Stimulated activated CD8-positive, alpha-beta memory T cell treated with anti-CD3 and anti-CD28 coated beads, Interleukin-4, amount 100 ng/mL, for 1 hour (primary cell): ENCODE results near the gene HTRA3.

ENCODE experiments used
- DNase-seq, 2 donors: peaks; one replicate each; pipeline ENCODE4 v3.0.0-alpha.2; 2020; ENCODE audit warnings: low read depth in 2 of 2, low spot score in 1 of 2

HTRA3 gene

DNA sequence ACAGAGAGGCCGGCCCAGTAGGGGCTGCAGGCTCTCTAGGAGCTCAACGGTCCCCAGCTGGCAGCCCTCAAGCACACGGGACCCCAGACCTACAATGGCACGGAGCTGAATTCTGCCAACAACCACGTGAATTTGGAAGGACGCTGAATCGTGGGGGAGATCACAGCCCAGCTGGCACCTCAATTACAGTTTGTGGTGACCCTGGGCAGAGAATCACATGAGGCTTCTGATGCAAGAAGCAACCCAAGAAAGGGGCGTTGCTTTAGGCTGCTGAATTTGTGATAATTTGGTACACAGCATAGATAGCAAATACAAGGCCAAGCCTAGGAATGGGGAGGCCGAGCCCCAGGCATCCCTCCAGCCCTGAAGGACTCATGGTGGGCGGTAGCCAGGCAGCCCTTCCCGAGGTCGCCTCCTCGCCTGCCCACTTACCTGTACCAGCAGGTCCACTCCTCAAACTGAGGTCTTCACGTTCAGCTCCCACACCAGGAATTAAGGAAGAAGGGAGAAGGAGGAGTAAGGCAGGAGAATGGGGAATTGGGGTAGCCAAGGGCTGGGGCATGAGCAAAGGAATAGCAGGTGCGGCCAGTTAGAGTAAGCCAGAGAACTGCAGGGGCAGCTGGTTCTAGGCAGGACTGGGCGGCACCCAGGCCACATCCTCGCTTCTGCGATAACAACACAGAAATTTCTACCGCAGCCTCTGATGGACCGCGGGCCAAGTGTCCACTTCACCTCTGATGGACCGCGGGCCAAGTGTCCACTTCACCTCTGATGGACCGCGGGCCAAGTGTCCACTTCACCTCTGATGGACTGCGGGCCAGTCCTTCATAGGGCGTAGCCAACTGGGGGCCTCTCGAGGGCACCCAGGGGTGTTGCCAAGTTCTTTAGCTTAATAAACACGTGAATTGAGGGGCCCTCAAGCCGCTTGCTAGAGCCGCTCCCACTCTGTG, 23.4 kb upstream of the HTRA3 start:
- no peak for DNase-seq

- DNase-seq: no peak
Measured at GRCh38 chr4:8247047-8247930, 22.3 kb upstream of the HTRA3 start.

DNA sequence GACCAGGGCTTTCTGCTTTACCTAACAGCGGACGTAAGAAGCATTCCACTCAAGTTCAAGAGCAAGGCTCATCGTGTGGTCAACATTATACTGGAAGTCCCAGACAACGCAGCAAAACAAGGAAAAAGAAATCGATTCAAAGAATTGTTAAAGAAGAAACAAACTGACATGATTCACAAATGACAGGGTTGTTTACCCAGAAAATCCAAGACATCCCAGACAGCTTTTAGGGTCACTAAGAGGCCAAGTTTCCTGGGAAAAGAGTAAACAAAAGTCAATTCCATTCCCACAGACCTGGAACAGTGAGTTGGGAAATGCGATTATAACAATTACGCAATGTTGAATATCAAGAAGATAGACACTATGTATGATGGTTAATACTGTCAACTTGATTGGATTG, 21.5 kb upstream of the HTRA3 start:
- no peak for DNase-seq

- DNase-seq: no peak
Measured at GRCh38 chr4:8250227-8250626, 19.3 kb upstream of the HTRA3 start.

DNA sequence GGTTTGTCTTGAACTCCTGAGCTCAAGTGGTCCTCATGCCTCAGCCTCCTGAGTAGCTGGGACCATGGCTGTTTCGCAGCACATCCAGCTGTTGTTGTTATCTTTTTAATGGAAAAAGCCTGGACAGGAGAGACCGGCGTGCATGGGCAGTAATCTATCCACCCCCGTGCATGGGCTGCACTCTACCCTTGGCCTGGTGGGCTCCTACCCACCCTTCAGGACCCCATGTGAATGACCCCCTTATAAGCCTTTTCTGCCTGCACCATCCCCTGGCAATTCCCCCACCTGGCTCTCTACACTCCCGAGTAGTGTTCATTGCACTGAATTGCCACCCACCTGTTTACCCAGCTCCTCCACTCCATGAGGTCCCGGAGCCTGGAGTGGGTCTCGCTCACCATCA, 18.9 kb upstream of the HTRA3 start:
- no peak for DNase-seq

GRCh38 chr4:8251110-8251883, 18.3 kb upstream of the HTRA3 start:
- no peak for DNase-seq

- DNase-seq: no peak
Measured at GRCh38 chr4:8252301-8253173, 17.0 kb upstream of the HTRA3 start.

- DNase-seq: no peak
Measured at GRCh38 chr4:8254076-8254475, 15.5 kb upstream of the HTRA3 start.

DNA sequence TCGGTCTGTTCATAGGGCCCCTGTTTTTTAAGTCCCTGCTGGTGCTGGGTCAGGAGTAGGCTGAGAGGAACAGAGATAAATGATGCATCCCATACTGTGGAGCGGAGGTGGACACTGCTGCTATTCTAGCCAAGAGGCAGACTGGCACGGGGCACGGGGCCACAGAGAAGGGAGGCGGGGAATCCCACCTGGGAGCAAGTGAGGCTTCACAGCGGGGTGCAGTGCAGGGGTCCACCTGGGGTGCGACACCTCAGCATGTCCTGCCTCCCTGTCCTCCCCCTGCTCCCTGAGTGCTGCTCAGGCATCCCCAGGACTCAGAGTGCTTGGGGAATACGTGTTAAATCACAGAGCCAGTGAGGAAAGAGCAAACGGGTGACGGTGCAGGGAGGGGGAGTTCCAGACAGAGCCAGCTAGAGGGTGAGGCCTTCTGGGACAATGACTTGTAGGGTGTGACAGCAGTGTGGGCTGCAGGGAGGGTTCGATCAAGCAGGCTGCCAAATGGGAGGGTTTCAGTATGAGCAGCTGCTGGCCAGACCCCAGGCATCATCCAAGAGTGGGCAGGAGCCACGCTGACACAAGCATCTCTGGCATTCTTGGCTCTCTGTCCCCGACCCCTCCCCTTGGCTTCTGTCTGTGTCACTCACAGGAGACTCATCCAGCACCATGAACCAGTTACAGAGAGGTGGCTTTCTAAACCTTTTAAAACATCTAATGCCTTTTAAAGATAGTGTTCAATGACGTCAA, 13.7 kb upstream of the HTRA3 start:
- no peak for DNase-seq

GRCh38 chr4:8257854-8258253, 11.7 kb upstream of the HTRA3 start:
- DNase-seq: no peak

GRCh38 chr4:8258552-8259212, 10.9 kb upstream of the HTRA3 start:
- DNase-seq: no peak

- no peak for DNase-seq
Measured at GRCh38 chr4:8259743-8260430, 9.7 kb upstream of the HTRA3 start.

GRCh38 chr4:8260656-8261111, 8.9 kb upstream of the HTRA3 start:
- no peak for DNase-seq

DNA sequence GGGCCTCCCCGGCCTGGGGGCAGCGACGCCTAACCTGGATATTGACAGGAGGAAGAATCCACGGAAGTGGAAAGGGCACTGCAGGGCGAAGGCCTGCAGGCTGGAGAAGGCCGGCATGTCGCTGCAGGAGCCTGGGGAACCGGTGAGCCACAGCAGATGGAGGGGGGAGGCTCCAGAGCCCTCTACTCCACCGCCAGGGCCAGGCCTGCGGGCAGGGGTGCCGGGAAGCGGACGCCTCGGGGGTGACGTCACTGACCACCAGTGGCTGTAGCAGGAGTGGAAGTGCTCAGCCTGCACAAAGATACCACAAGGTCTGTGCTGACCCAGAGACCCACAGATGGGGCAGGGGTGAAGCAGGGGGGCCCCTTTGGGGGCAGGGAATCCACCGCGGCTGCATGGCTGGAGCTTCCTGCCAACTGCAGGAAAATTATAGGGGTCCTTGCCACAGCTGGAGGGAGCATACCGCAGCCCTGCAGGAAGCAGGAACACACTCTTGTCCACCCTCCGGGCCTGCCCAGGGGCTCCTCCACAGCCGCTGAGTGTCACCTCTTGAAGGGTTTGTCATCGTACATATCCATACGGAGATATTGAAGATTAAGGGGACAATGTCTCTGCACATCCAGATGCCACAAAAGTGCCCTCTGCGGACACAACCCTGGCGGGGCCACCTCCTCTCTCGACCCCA, 7.6 kb upstream of the HTRA3 start:
- DNase-seq: no peak

DNA sequence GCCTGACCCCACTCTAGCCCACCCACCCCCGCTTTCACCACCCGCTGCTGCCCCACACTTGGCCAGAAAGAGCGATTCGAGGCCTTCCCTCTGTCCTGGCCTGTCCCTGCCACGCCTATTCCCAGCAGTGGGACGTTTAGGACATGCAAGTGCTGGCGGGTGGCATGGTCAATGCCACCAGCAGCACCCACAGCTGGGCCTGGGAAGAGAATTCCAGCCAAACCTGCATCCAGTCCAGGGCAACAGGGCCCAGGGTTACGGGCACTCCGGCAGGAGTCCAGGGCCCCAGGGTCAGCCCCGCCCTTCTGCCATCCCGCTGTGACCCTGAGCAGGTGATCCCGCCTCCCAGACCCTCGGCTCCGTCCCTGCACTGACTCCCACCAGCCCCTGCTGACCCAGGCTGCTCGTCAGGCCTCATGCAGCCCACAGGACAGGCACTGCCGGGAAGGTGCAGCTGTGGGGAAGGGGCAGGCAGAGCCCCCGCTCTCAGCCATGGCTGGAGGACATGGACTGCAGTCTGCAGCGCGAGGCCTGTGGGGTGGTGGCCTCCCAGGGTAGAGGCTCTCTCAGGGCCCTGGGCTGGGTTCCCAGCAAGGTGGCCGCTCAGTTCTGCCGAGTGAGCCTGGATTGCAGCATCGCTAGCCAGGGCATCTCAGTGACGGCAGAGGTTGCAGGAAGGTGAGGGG, 6.8 kb upstream of the HTRA3 start:
- no peak for DNase-seq

- DNase-seq: no peak
Measured at GRCh38 chr4:8263397-8263796, 6.2 kb upstream of the HTRA3 start.

GRCh38 chr4:8264106-8264505, 5.4 kb upstream of the HTRA3 start:
- no peak for DNase-seq
